Right lobe of liver (tissue), 6 donors: ENCODE results near the gene RASAL1. TPM values are rescaled to one million over a fixed set of nuclear protein-coding genes. Genes with fewer than 3 reads are reported as not detected.

ENCODE experiments used
- ATAC-seq, 4 donors: fragments of 200-7000 bp; cut with Tn5 transposase; one replicate each; pipeline ENCODE4 v1.9.1; 2020; ENCODE audit warnings: mild to moderate bottlenecking in 4 of 4, moderate library complexity in 4 of 4
- DNase-seq, 3 donors: peaks; one replicate each; pipeline ENCODE4 v3.0.0-alpha.2; 2020
- H3K27ac ChIP-seq, 3 donors: fragments of 200-600 bp; one replicate each; pipeline ENCODE4 v1.8.0; 2022
- H3K27me3 ChIP-seq, 2 donors: fragments of 200-600 bp; one replicate each; pipeline ENCODE4 v1.8.0; 2022
- H3K36me3 ChIP-seq, 4 donors: fragments of 200-600 bp; sonication (generic) in 1 of 4; one replicate each; pipeline versions ENCODE4 v1.5.1 to v1.8.0; 2017 to 2022; ENCODE audit warnings: control low read depth in 1 of 4
- H3K4me1 ChIP-seq, 4 donors: fragments of 200-600 bp; sonication (generic) in 1 of 4; one replicate each; pipeline versions ENCODE4 v1.5.1 to v1.8.0; 2017 to 2022; ENCODE audit warnings: control low read depth in 1 of 4
- H3K4me3 ChIP-seq, 3 donors: fragments of 200-600 bp; one replicate each; pipeline ENCODE4 v1.8.0; 2022
- H3K9me3 ChIP-seq, 4 donors: fragments of 200-600 bp; sonication (generic) in 1 of 4; one replicate each; pipeline versions ENCODE4 v1.5.1 to v1.8.0; 2017 to 2022; ENCODE audit warnings: control low read depth in 1 of 4
- POLR2A ChIP-seq: fragments of 450-650 bp; IDR thresholded peaks from one replicate; pipeline ENCODE4 v1.6.1; 2017; ENCODE audit warnings: antibody characterized with exemption, mild to moderate bottlenecking
- WGBS: methylation state at CpG from one replicate; pipeline ENCODE4 v1.1.6; 2018; ENCODE audit warnings: low coverage, low lambda C conversion rate; ENCODE audit not compliant: insufficient coverage; ENCODE audit errors: missing lambda C conversion rate; 5-methylcytosine and 5-hydroxymethylcytosine counted together
- intact Hi-C, 2 donors: fragments of 100-400 bp; cut with DNase I; formaldehyde crosslinking; loops; one replicate each; pipeline versions ENCODE4 v1.11.2 to v1.14.1; 2022
- total RNA-seq, 6 experiments: library from RNA; depleted of rRNA in 2 of 6; stranded (reverse); fragments of >200 nt in 2 of 6; fragmentation: NEBNext Ultra II Directional in 3 of 6; extraction: Animal tissue kit (Norgen Biotek cat#: 25700) in 3 of 6; gene quantifications; one replicate each; pipeline versions ENCODE4 v1.1.0 to v1.2.4, GENCODE V29; 2016 to 2023
- TF ChIP-seq, protein P1 (sequence below), 4 donors: fragments of 200-600 bp in 3 of 4; fragments of 450-650 bp in 1 of 4; IDR thresholded peaks; one replicate each; pipeline versions ENCODE4 v1.5.1 to v1.8.0; 2016 to 2022; ENCODE audit warnings: antibody characterized with exemption in 4 of 4, mild to moderate bottlenecking in 2 of 4
- donor health status: DM: no; HTN: yes; CAD: no.
- donor health status: DM: no; HTN: no; CAD: no.
- donor health status: DM: no; HTN: no; CAD: no.
- donor health status: DM: no; HTN: yes; CAD: no.
- donor health status: DM: no; HTN: yes; CAD: no.

Gene RASAL1
- total RNA-seq, 6 experiments from 2014 or later: 0.10 to 0.24 (median 0.15) TPM; not detected in 2

- Histone ChIP-seq H3K9me3 (no peaks in the 10 kb centered on the region), H3K36me3 (no peaks in the 10 kb centered on the region), H3K27ac (no peak overlapping the region), H3K4me3 (no peak overlapping the region), H3K4me1 (no peaks in the 10 kb centered on the region), H3K27me3 (no peaks in the 10 kb centered on the region)
- 86% methylated on average over 7 of the region's 17 CpGs for WGBS
- intact Hi-C loops: no loop called here
- peak in 1 of 3 donors; percentile 27 for DNase-seq
- TF ChIP-seq POLR2A: no peak
- TF ChIP-seq, protein P1, sequence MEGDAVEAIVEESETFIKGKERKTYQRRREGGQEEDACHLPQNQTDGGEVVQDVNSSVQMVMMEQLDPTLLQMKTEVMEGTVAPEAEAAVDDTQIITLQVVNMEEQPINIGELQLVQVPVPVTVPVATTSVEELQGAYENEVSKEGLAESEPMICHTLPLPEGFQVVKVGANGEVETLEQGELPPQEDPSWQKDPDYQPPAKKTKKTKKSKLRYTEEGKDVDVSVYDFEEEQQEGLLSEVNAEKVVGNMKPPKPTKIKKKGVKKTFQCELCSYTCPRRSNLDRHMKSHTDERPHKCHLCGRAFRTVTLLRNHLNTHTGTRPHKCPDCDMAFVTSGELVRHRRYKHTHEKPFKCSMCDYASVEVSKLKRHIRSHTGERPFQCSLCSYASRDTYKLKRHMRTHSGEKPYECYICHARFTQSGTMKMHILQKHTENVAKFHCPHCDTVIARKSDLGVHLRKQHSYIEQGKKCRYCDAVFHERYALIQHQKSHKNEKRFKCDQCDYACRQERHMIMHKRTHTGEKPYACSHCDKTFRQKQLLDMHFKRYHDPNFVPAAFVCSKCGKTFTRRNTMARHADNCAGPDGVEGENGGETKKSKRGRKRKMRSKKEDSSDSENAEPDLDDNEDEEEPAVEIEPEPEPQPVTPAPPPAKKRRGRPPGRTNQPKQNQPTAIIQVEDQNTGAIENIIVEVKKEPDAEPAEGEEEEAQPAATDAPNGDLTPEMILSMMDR (IDR thresholded peaks at IDR 0.05): no peak
- no peak for ATAC-seq
These were observed 5.7 kb downstream of the RASAL1 start for GRCh38 chr12:113129664-113130456.

DNA sequence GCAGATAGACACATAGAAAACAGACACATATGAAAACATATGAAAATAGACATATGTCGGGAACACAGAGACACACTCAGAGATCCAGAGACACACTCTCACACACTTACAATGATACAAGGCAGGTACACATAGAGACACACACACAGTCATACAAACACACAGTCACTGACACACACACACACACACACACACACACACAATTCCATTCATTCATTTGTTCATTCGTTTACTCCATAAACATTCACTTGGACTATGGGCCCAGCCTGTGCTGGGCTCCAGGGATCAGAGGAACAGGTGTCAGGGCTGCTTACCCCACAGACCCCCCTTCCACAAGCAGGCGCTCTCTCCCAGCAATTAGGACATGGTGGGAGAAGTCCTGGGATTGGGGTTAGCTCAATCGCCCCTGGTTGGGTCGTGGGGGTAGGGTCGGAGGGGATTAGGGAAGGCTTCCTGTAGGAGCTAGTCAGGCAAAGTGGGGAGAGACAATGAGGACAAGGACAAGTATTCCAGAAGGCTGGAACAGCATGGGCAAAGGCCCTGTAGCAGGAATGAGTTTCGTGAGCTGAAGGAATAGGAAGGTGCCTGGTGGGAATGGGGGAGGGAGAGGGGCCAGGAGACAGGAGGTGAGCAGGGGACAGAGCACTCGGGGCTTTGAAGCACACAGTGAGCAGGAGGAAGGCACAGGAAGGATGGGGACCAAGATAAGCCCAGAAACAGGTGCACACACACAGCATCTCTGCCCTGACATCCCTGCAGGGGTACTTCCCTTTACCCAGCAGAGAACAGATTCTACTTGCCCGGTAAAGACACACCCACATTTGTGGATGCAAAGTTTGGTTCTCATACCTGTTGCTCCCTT lies 6.5 kb downstream of the RASAL1 start:
- TF ChIP-seq, protein P1 (IDR thresholded peaks at IDR 0.05): no peak
- no peak for TF ChIP-seq POLR2A
- intact Hi-C loops: no loop called here
- no peaks in the 10 kb centered on the region for H3K36me3 ChIP-seq
- H3K27ac ChIP-seq: no peak overlapping the region
- H3K9me3 ChIP-seq: no peaks in the 10 kb centered on the region
- H3K27me3 ChIP-seq: no peaks in the 10 kb centered on the region
- peak in 1 of 3 donors; percentile 16 for DNase-seq
- no peak for ATAC-seq
- 28% methylated on average over 8 of the region's 9 CpGs for WGBS
- no peak overlapping the region for H3K4me3 ChIP-seq
- H3K4me1 ChIP-seq: no peaks in the 10 kb centered on the region

DNA sequence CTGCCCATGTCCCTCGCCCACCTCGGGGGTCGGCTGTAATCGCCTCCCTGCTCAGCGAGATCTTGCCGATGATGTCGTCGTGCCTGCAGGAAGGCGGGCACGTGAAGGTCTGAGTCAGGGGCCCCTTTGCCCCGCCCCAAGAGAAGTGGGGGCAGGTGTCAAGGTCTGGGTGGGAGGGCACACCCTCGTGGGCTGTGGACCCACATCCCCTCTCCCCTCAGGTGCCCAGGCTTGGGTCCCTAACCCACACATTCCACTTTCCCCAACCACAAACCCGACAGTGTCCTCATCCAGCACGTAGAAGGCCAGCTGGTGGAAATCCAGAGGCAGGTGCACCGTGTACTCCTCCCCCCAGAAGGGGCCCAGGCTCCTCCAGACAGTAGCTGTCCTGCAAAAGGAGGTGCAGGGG lies 7.8 kb downstream of the RASAL1 start:
- no peak overlapping the region for H3K4me3 ChIP-seq
- TF ChIP-seq POLR2A: no peak
- TF ChIP-seq, protein P1 (IDR thresholded peaks at IDR 0.05): no peak
- H3K36me3 ChIP-seq: no peaks in the 10 kb centered on the region
- WGBS: no CpG with 5 or more reads among the region's 15 CpGs
- intact Hi-C loops: no loop called here
- H3K27ac ChIP-seq: no peak overlapping the region
- no peaks in the 10 kb centered on the region for H3K27me3 ChIP-seq
- DNase-seq: no peak
- H3K9me3 ChIP-seq: no peaks in the 10 kb centered on the region
- ATAC-seq: no peak
- no peaks in the 10 kb centered on the region for H3K4me1 ChIP-seq

DNA sequence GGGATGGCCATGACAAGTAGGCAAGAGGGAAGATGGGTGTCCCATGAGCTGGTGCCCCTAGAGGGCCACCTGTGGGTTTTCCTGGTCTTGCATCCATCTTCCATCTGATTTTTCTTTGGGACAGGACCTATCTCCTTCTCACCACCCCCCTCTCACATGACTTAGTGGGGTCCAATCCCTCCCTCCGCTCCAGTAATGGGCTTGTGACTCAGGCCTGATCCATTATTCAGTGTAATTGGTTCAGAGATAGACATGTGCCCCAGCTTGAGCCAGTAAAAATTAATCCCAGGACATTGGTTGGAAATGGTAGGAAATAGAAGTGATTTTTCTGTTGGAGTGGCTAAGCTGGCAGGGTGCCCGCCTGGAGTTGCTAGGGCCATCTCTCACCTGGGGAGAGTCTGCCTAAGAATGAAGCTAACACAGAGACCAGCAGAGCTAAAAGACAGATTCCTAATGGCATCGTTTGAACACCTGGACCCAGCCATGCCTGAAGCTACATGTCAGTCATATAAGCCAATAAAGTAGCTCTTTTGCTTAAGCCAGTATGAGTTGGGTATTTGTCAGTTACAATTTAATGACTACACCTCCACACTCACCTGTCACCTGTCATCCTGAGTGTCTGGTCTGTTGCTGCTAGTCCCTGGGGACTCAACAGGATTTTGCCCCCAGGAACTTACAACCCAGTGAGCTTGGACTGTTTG lies 14.7 kb downstream of the RASAL1 start:
- Histone ChIP-seq H3K4me3 (no peak overlapping the region), H3K27ac (no peak overlapping the region), H3K27me3 (no peaks in the 10 kb centered on the region), H3K9me3 (no peaks in the 10 kb centered on the region), H3K4me1 (no peaks in the 10 kb centered on the region), H3K36me3 (no peaks in the 10 kb centered on the region)
- 84% methylated on average over 2 of the region's 3 CpGs for WGBS
- intact Hi-C loops: no loop called here
- TF ChIP-seq POLR2A: no peak
- TF ChIP-seq, protein P1 (IDR thresholded peaks at IDR 0.05): no peak
- ATAC-seq (no peak), DNase-seq (no peak)
